Left hindlimb (tissue), 1 donor: Measurements from ENCODE around the gene TRIM22.
"Not testable (repeated sequence)": the region's sequence is repeated elsewhere in the genome, so short reads cannot be mapped to it uniquely, and the experiment has no call there.

Source experiments
- DNase-seq: peaks from one replicate; pipeline ENCODE4 v3.0.0-alpha.2; 2018

Gene TRIM22

GRCh38 chr11:5689551-5689983, at the start of gene TRIM22:
Gene TRIM22 (plus strand): TSS chr11:5689790. CDS start chr11:5696233, 6,443 bp downstream.
- peak; percentile 40 for DNase-seq

- DNase-seq, result no peak
Observed at GRCh38 chr11:5639953-5640352, 49.6 kb upstream of the TRIM22 start.

- no peak for DNase-seq
Observed at GRCh38 chr11:5643585-5643984, 46.0 kb upstream of the TRIM22 start.

- DNase-seq, result no peak
Observed at GRCh38 chr11:5646139-5646538, 43.5 kb upstream of the TRIM22 start.

- no peak for DNase-seq
Observed at GRCh38 chr11:5655474-5655873, 34.1 kb upstream of the TRIM22 start.

GRCh38 chr11:5656956-5657355, 32.6 kb upstream of the TRIM22 start:
- DNase-seq, result not testable (repeated sequence)

GRCh38 chr11:5658318-5658717, 31.3 kb upstream of the TRIM22 start:
- no peak for DNase-seq

- no peak for DNase-seq
Observed at GRCh38 chr11:5663511-5663910, 26.1 kb upstream of the TRIM22 start.

- no peak for DNase-seq
Observed at GRCh38 chr11:5665051-5665570, 24.5 kb upstream of the TRIM22 start.

GRCh38 chr11:5665746-5666401, 23.7 kb upstream of the TRIM22 start:
- DNase-seq, result no peak

GRCh38 chr11:5666402-5666793, 23.2 kb upstream of the TRIM22 start:
- DNase-seq, result no peak

GRCh38 chr11:5671831-5672230, 17.8 kb upstream of the TRIM22 start:
- no peak for DNase-seq

- no peak for DNase-seq
Observed at GRCh38 chr11:5674391-5674790, 15.2 kb upstream of the TRIM22 start.

GRCh38 chr11:5679811-5680210, 9.8 kb upstream of the TRIM22 start:
- no peak for DNase-seq

GRCh38 chr11:5682890-5683441, 6.6 kb upstream of the TRIM22 start:
- DNase-seq, result not testable (repeated sequence)

- DNase-seq, result not testable (repeated sequence)
Observed at GRCh38 chr11:5683620-5684019, 6.0 kb upstream of the TRIM22 start.

GRCh38 chr11:5684036-5684645, 5.4 kb upstream of the TRIM22 start:
- DNase-seq, result no peak

GRCh38 chr11:5684646-5685362, 4.8 kb upstream of the TRIM22 start, which contains the start of gene TRIM5:
Gene TRIM5 (minus strand): TSS chr11:5685074. CDS start chr11:5680177, 4,897 bp downstream.
- DNase-seq, result peak; percentile 90

GRCh38 chr11:5686426-5686825, 3.2 kb upstream of the TRIM22 start:
- DNase-seq, result no peak

GRCh38 chr11:5688482-5688881, 1.1 kb upstream of the TRIM22 start:
- no peak for DNase-seq

- DNase-seq, result no peak
Observed at GRCh38 chr11:5690216-5690615, 626 bp downstream of the TRIM22 start.

GRCh38 chr11:5690736-5691135, 1.1 kb downstream of the TRIM22 start:
- DNase-seq, result no peak

- not testable (repeated sequence) for DNase-seq
Observed at GRCh38 chr11:5691238-5691963, 1.8 kb downstream of the TRIM22 start.
